H1 (cell line): Measurements from ENCODE around the gene SLC25A42. TPM values are rescaled to one million over a fixed set of nuclear protein-coding genes. Genes with fewer than 3 reads are reported as not detected.

Experiments
- ATF3 ChIP-seq: IDR thresholded peaks from 2 replicates; pipeline ENCODE4 v1.6.1; 2011; ENCODE audit warnings: low read depth, mild to moderate bottlenecking, low read length; ENCODE audit not compliant: insufficient read depth
- BCL11A ChIP-seq, 2 experiments: IDR thresholded peaks; one replicate each; pipeline ENCODE4 v1.6.1; 2011; ENCODE audit warnings: low read depth in 2 of 2, low read length in 2 of 2, mild to moderate bottlenecking in 2 of 2
- BRCA1 ChIP-seq: IDR thresholded peaks from 2 replicates; pipeline ENCODE4 v1.6.1; 2012; ENCODE audit warnings: low read depth, low read length, improper control_type of control experiment
- CEBPB ChIP-seq: IDR thresholded peaks from 2 replicates; pipeline ENCODE4 v1.6.1; 2012; ENCODE audit warnings: low read depth, low read length
- CHD2 ChIP-seq: IDR thresholded peaks from 2 replicates; pipeline ENCODE4 v1.6.1; 2012; ENCODE audit warnings: low read length, improper control_type of control experiment
- HDAC2 ChIP-seq, 2 experiments: fragments of 300-600 bp in 1 of 2; sonication (generic) in 1 of 2; IDR thresholded peaks; 2 replicates each; pipeline ENCODE4 v1.6.1; 2011 to 2012; ENCODE audit warnings: low read depth in 2 of 2, low read length in 2 of 2, mild to moderate bottlenecking in 2 of 2, moderate library complexity in 2 of 2, borderline replicate concordance in 1 of 2, inconsistent platforms in 1 of 2
- HDAC6 ChIP-seq: IDR thresholded peaks from one replicate; pipeline ENCODE4 v1.7.1; 2012; ENCODE audit warnings: low read depth, mild to moderate bottlenecking, inconsistent platforms, low read length, moderate library complexity
- MAFK ChIP-seq: IDR thresholded peaks from 2 replicates; pipeline ENCODE4 v1.6.1; 2012; ENCODE audit warnings: low read depth, mild to moderate bottlenecking, improper control_type of control experiment, low read length
- PHF8 ChIP-seq: fragments of 200-600 bp; sonication (generic); conservative IDR thresholded peaks from 2 replicates; pipeline ENCODE4 v1.7.1; 2012; ENCODE audit warnings: low read depth, mild to moderate bottlenecking, inconsistent platforms, low read length, moderate library complexity
- SIRT6 ChIP-seq: IDR thresholded peaks from one replicate; pipeline ENCODE4 v1.7.1; 2012; ENCODE audit warnings: low read length, inconsistent platforms
- SP2 ChIP-seq: IDR thresholded peaks from 2 replicates; pipeline ENCODE4 v1.6.1; 2012; ENCODE audit warnings: mild to moderate bottlenecking, low read length, inconsistent platforms
- TAF7 ChIP-seq: optimal IDR thresholded peaks from 2 replicates; pipeline ENCODE3; 2011; ENCODE audit warnings: low read depth, mild to moderate bottlenecking, inconsistent platforms, low read length, moderate library complexity, borderline replicate concordance
- TBP ChIP-seq: IDR thresholded peaks from 2 replicates; pipeline ENCODE4 v1.6.1; 2011; ENCODE audit warnings: low read depth, low read length, improper control_type of control experiment
- TEAD4 ChIP-seq: IDR thresholded peaks from 2 replicates; pipeline ENCODE4 v1.6.1; 2012; ENCODE audit warnings: low read depth, low read length, inconsistent platforms, mixed read lengths
- YY1 ChIP-seq: IDR thresholded peaks from 2 replicates; pipeline ENCODE4 v1.6.1; 2011; ENCODE audit warnings: low read depth, mild to moderate bottlenecking, low read length
- ZNF274 ChIP-seq: IDR thresholded peaks from 2 replicates; pipeline ENCODE4 v1.7.0; 2012; ENCODE audit warnings: low read length, borderline replicate concordance; ENCODE audit errors: extremely low read depth
- polyA plus RNA-seq, 7 experiments: library from polyadenylated mRNA; depleted of rRNA in 3 of 7; stranded (reverse) in 5 of 7; unstranded in 2 of 7; fragments of >200 nt in 5 of 7; fragments of 200-250 nt in 2 of 7; gene quantifications; 1 replicate in 5 of 7; 2 replicates in 1 of 7; 4 replicates in 1 of 7; pipeline versions ENCODE4 v1.2.1 to v1.2.3, GENCODE V29; 2011 to 2013; ENCODE audit warnings: missing spikeins in 2 of 7, mixed read lengths in 2 of 7
- total RNA-seq: library from RNA; stranded (reverse); fragmentation: NEBNext Ultra II Directional; extraction: Animal tissue kit (Norgen Biotek cat#: 25700); gene quantifications from 2 replicates; pipeline ENCODE4 v1.2.1, GENCODE V29; 2021
- TF ChIP-seq, protein P1 (sequence below): IDR thresholded peaks from 2 replicates; pipeline ENCODE4 v1.6.1; 2011; ENCODE audit warnings: low read length, improper control_type of control experiment

The SLC25A42 gene
- total and polyA plus RNA-seq, 2 of the 8 experiments (the other 6 are each of a cell fraction or from before 2014, with no cell fraction given), result 5.9 to 6.2 TPM

GRCh38 chr19:19110410-19111135 is 46.8 kb downstream of the SLC25A42 start (continued):
- TF ChIP-seq TBP, result no peak
- no peak for TF ChIP-seq BCL11A (IDR thresholded peaks at IDR 0.05; ENCODE audit: low read depth in 2 of 2, low read length in 2 of 2)
- TF ChIP-seq BRCA1, result no peak
- TF ChIP-seq, protein P1, sequence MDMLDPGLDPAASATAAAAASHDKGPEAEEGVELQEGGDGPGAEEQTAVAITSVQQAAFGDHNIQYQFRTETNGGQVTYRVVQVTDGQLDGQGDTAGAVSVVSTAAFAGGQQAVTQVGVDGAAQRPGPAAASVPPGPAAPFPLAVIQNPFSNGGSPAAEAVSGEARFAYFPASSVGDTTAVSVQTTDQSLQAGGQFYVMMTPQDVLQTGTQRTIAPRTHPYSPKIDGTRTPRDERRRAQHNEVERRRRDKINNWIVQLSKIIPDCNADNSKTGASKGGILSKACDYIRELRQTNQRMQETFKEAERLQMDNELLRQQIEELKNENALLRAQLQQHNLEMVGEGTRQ, result no peak
- TF ChIP-seq SP2, result no peak
- no peak for TF ChIP-seq ZNF274
- TF ChIP-seq MAFK, result no peak
- no peak for TF ChIP-seq ATF3
- no peak for TF ChIP-seq TAF7
- no peak for TF ChIP-seq SIRT6
- TF ChIP-seq PHF8, result no peak
- no peak for TF ChIP-seq CEBPB
- no peak for TF ChIP-seq HDAC2 (IDR thresholded peaks at IDR 0.05; ENCODE audit: borderline replicate concordance in 1 of 2, low read depth in 2 of 2, low read length in 2 of 2)
- TF ChIP-seq YY1, result no peak
- no peak for TF ChIP-seq HDAC6
- no peak for TF ChIP-seq CHD2
- TF ChIP-seq TEAD4, result no peak
- TF ChIP-seq, all 59 proteins: peak for 4
